Measurements from ENCODE around the gene CDS2. TPM values are rescaled to one million over a fixed set of nuclear protein-coding genes. Genes with fewer than 3 reads are reported as not detected.
A peak's percentile ranks its signal among the peaks of the same experiment; 100 is the strongest.

Gene CDS2
- total RNA-seq, 1 experiment from 2014 or later = 25.7 TPM

GRCh38 chr20:5127859-5128424 lies 1.1 kb downstream of the CDS2 start:
- CTCF ChIA-PET = interaction anchor here (1.9 kb wide), 1 partner anchor 64 kb away, joined by 47 read pairs; no protein-coding TSS in a partner anchor
- TF ChIP-seq, protein P1, sequence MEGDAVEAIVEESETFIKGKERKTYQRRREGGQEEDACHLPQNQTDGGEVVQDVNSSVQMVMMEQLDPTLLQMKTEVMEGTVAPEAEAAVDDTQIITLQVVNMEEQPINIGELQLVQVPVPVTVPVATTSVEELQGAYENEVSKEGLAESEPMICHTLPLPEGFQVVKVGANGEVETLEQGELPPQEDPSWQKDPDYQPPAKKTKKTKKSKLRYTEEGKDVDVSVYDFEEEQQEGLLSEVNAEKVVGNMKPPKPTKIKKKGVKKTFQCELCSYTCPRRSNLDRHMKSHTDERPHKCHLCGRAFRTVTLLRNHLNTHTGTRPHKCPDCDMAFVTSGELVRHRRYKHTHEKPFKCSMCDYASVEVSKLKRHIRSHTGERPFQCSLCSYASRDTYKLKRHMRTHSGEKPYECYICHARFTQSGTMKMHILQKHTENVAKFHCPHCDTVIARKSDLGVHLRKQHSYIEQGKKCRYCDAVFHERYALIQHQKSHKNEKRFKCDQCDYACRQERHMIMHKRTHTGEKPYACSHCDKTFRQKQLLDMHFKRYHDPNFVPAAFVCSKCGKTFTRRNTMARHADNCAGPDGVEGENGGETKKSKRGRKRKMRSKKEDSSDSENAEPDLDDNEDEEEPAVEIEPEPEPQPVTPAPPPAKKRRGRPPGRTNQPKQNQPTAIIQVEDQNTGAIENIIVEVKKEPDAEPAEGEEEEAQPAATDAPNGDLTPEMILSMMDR (IDR thresholded peaks at IDR 0.05; ENCODE audit: unreplicated experiment) = no peak
- Mint-ChIP-seq H3K4me3 (ENCODE audit: low read depth, unreplicated experiment) (peak overlapping the region; percentile 85), H3K36me3 (ENCODE audit: insufficient read depth, unreplicated experiment) (peaks cover 22% of the 10 kb centered on the region), H3K27me3 (ENCODE audit: unreplicated experiment) (no peaks in the 10 kb centered on the region), H3K9me3 (ENCODE audit: low read depth, unreplicated experiment) (no peaks in the 10 kb centered on the region), H3K4me1 (ENCODE audit: low read depth, unreplicated experiment) (peaks cover 11% of the 10 kb centered on the region), H3K27ac (ENCODE audit: unreplicated experiment) (peak overlapping the region; percentile 59)
- DNase-seq = no peak
- no TSS peak for BruUV-seq (replicated peaks)
- intact Hi-C loops (cut with micrococcal nuclease; ENCODE audit: unreplicated experiment) = loop anchor here (2.0 kb wide), 1 partner anchor 65 kb away; no protein-coding TSS in a partner anchor

- CTCF ChIA-PET = interaction anchor here (0.7 kb wide), 1 partner anchor 14 kb away, joined by 3 read pairs; no protein-coding TSS in a partner anchor
- TF ChIP-seq, protein P1 (IDR thresholded peaks at IDR 0.05; ENCODE audit: unreplicated experiment) = no peak
- TSS peak; percentile 51 for BruUV-seq (replicated peaks)
- no peak for DNase-seq
- H3K36me3 Mint-ChIP-seq (ENCODE audit: insufficient read depth, unreplicated experiment) = peaks cover 22% of the 10 kb centered on the region
- H3K4me1 Mint-ChIP-seq (ENCODE audit: low read depth, unreplicated experiment) = peaks cover 11% of the 10 kb centered on the region
- intact Hi-C loops (cut with micrococcal nuclease; ENCODE audit: unreplicated experiment) = no loop called here
- no peaks in the 10 kb centered on the region for H3K27me3 Mint-ChIP-seq (ENCODE audit: unreplicated experiment)
- H3K4me3 Mint-ChIP-seq (ENCODE audit: low read depth, unreplicated experiment) = no peak overlapping the region
- H3K27ac Mint-ChIP-seq (ENCODE audit: unreplicated experiment) = no peak overlapping the region
- H3K9me3 Mint-ChIP-seq (ENCODE audit: low read depth, unreplicated experiment) = no peaks in the 10 kb centered on the region
Observed at GRCh38 chr20:5128886-5129285, 2.1 kb downstream of the CDS2 start.

GRCh38 chr20:5131502-5131901 lies 4.7 kb downstream of the CDS2 start:
- TF ChIP-seq, protein P1 (IDR thresholded peaks at IDR 0.05; ENCODE audit: unreplicated experiment) = no peak
- Mint-ChIP-seq H3K27me3 (ENCODE audit: unreplicated experiment) (no peaks in the 10 kb centered on the region), H3K4me3 (ENCODE audit: low read depth, unreplicated experiment) (no peak overlapping the region), H3K27ac (ENCODE audit: unreplicated experiment) (no peak overlapping the region), H3K4me1 (ENCODE audit: low read depth, unreplicated experiment) (peaks cover 11% of the 10 kb centered on the region), H3K9me3 (ENCODE audit: low read depth, unreplicated experiment) (no peaks in the 10 kb centered on the region), H3K36me3 (ENCODE audit: insufficient read depth, unreplicated experiment) (peaks cover 14% of the 10 kb centered on the region)
- BruUV-seq (replicated peaks) = no TSS peak
- DNase-seq = no peak
- CTCF ChIA-PET = interaction anchor here (0.7 kb wide), 1 partner anchor 151 kb away, joined by 3 read pairs; no protein-coding TSS in a partner anchor
- intact Hi-C loops (cut with micrococcal nuclease; ENCODE audit: unreplicated experiment) = no loop called here

DNA sequence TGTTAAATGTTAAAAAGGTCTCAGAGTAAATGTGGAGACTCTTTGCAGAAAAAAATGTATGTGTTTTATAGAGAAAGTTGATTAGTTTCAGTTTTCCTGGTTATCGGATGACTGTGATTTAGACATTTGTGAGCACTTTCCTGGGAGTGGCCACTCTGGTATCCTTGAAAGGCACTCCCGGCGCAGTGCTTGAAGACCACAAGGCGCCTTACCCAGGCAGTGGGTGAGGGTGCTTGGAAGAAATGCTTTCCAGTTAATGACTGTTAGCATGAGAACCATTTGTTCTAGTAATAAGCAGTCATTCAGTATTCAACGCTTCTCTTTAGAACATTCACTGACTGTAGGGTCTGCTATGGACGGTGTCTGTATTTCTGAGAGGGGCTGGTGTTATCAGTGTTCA lies 7.2 kb downstream of the CDS2 start:
- no peaks in the 10 kb centered on the region for H3K36me3 Mint-ChIP-seq (ENCODE audit: insufficient read depth, unreplicated experiment)
- CTCF ChIA-PET = no interaction called here
- no peak overlapping the region for H3K27ac Mint-ChIP-seq (ENCODE audit: unreplicated experiment)
- no peak overlapping the region for H3K4me3 Mint-ChIP-seq (ENCODE audit: low read depth, unreplicated experiment)
- no peaks in the 10 kb centered on the region for H3K27me3 Mint-ChIP-seq (ENCODE audit: unreplicated experiment)
- no TSS peak for BruUV-seq (replicated peaks)
- H3K4me1 Mint-ChIP-seq (ENCODE audit: low read depth, unreplicated experiment) = no peaks in the 10 kb centered on the region
- no peaks in the 10 kb centered on the region for H3K9me3 Mint-ChIP-seq (ENCODE audit: low read depth, unreplicated experiment)
- DNase-seq = no peak
- intact Hi-C loops (cut with micrococcal nuclease; ENCODE audit: unreplicated experiment) = no loop called here
- TF ChIP-seq, protein P1 (IDR thresholded peaks at IDR 0.05; ENCODE audit: unreplicated experiment) = no peak
